Ishikawa (cell line): Measurements from ENCODE around the gene PLEKHA6.

Experiments used
- CEBPB ChIP-seq: IDR thresholded peaks from 2 replicates; pipeline ENCODE4 v1.6.1; 2012
- CREB1 ChIP-seq: IDR thresholded peaks from 2 replicates; pipeline ENCODE4 v1.6.1; 2012; ENCODE audit warnings: low read depth
- EGR1 ChIP-seq: IDR thresholded peaks from 2 replicates; pipeline ENCODE4 v1.6.1; 2012
- EP300 ChIP-seq: IDR thresholded peaks from 2 replicates; pipeline ENCODE4 v1.6.1; 2012; ENCODE audit warnings: borderline replicate concordance
- FOXM1 ChIP-seq: IDR thresholded peaks from 2 replicates; pipeline ENCODE4 v1.6.1; 2012; ENCODE audit warnings: low read depth, borderline replicate concordance
- NFIC ChIP-seq: IDR thresholded peaks from 2 replicates; pipeline ENCODE4 v1.6.1; 2012
- RAD21 ChIP-seq: IDR thresholded peaks from 2 replicates; pipeline ENCODE4 v1.6.1; 2012; ENCODE audit warnings: low read depth
- TAF1 ChIP-seq: IDR thresholded peaks from 2 replicates; pipeline ENCODE4 v1.6.1; 2012; ENCODE audit warnings: low read depth, mild to moderate bottlenecking
- TCF12 ChIP-seq: IDR thresholded peaks from 2 replicates; pipeline ENCODE4 v1.6.1; 2012; ENCODE audit warnings: low read depth
- TEAD4 ChIP-seq: IDR thresholded peaks from 2 replicates; pipeline ENCODE4 v1.6.1; 2012
- YY1 ChIP-seq: IDR thresholded peaks from 2 replicates; pipeline ENCODE4 v1.6.1; 2012; ENCODE audit warnings: low read depth
- ZBTB7A ChIP-seq: IDR thresholded peaks from 2 replicates; pipeline ENCODE4 v1.6.1; 2012; ENCODE audit warnings: low read depth
- TF ChIP-seq, protein P1 (sequence below): IDR thresholded peaks from 2 replicates; pipeline ENCODE4 v1.6.1; 2012; ENCODE audit warnings: low read depth, mild to moderate bottlenecking
- TF ChIP-seq, protein P2 (sequence below): IDR thresholded peaks from 2 replicates; pipeline ENCODE4 v1.6.1; 2012
- TF ChIP-seq, protein P3 (sequence below): IDR thresholded peaks from 2 replicates; pipeline ENCODE4 v1.6.1; 2012

PLEKHA6 gene

DNA sequence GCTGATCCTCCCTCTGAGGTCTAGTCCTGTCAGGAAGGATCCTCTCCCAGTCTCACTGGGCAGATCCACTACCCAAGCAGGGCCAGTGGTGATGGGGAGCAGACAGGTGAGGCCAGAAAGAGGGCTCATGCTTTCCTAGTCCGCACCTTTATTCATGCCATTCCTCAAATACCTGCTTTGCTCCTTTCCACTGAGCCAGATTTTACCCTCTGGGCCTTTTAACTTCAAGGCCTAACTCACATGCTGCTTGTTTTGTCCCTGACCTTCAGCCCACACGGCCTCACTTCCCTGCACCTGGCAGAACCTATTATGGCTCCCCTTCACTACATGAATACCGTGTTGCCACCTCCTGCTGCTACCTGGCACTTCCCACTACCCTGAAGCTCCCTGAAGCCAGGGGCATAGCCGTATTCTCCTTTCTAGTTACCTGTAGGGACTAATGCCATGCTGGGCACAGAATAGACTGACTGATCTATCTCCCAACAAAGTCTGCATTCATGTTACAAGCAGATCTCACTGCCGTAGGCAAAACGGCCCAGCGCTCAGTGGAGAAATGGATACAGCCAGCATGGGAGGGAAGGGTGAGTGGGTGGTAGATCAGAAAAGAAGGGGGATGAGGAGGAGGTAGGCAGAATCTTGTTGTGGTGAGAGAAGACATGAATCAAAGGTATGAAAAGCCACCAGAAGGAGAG, 109.8 kb downstream of the PLEKHA6 start:
- no peak for TF ChIP-seq EP300

DNA sequence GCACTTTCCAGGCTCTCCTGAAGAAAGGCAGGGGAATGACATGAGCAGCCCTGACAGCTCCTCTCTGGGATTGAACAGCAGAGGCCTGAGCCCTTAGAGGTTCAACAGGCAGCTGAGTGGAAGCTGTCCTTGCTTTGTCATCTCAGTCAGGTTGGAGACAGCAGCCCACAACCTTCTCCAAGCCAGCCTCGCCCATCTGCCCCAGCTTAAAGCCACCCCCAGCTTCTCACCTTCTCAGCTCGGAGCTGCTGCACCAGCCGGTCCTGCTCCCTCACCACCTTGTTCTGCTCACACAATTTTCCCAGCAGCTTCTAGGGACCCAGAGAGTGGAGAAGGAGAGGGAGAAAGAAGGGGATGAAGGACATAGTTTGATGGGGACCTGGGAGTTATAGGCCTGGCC, 110.8 kb downstream of the PLEKHA6 start:
- TF ChIP-seq CREB1, result no peak
- TF ChIP-seq, protein P1, sequence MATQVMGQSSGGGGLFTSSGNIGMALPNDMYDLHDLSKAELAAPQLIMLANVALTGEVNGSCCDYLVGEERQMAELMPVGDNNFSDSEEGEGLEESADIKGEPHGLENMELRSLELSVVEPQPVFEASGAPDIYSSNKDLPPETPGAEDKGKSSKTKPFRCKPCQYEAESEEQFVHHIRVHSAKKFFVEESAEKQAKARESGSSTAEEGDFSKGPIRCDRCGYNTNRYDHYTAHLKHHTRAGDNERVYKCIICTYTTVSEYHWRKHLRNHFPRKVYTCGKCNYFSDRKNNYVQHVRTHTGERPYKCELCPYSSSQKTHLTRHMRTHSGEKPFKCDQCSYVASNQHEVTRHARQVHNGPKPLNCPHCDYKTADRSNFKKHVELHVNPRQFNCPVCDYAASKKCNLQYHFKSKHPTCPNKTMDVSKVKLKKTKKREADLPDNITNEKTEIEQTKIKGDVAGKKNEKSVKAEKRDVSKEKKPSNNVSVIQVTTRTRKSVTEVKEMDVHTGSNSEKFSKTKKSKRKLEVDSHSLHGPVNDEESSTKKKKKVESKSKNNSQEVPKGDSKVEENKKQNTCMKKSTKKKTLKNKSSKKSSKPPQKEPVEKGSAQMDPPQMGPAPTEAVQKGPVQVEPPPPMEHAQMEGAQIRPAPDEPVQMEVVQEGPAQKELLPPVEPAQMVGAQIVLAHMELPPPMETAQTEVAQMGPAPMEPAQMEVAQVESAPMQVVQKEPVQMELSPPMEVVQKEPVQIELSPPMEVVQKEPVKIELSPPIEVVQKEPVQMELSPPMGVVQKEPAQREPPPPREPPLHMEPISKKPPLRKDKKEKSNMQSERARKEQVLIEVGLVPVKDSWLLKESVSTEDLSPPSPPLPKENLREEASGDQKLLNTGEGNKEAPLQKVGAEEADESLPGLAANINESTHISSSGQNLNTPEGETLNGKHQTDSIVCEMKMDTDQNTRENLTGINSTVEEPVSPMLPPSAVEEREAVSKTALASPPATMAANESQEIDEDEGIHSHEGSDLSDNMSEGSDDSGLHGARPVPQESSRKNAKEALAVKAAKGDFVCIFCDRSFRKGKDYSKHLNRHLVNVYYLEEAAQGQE, result no peak

DNA sequence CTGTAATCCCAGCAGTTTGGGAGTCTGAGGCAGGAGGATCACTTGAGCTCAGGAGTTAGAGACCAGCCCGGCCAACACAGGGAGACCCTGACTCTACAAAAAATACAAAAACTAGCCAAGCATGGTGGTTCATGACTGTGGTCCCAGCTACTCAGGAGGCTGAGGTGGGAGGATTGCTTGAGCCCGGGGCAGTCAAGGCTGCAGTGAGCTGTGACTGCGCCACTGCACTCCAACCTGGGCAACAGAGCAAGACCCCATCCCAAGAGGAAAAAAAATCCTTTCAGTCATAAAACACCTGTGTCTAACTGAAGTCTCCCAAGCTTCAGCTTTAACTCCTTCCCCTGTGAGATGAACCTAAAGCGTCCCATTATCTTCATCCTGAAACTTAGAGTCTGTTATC, 112.9 kb downstream of the PLEKHA6 start:
- TF ChIP-seq, protein P1, result no peak
- TF ChIP-seq TCF12 (no peak), TAF1 (no peak), ZBTB7A (no peak), FOXM1 (no peak), CREB1 (no peak), CEBPB (no peak), TEAD4 (no peak), NFIC (no peak)
- TF ChIP-seq, protein P2, sequence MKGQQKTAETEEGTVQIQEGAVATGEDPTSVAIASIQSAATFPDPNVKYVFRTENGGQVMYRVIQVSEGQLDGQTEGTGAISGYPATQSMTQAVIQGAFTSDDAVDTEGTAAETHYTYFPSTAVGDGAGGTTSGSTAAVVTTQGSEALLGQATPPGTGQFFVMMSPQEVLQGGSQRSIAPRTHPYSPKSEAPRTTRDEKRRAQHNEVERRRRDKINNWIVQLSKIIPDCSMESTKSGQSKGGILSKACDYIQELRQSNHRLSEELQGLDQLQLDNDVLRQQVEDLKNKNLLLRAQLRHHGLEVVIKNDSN, result no peak

DNA sequence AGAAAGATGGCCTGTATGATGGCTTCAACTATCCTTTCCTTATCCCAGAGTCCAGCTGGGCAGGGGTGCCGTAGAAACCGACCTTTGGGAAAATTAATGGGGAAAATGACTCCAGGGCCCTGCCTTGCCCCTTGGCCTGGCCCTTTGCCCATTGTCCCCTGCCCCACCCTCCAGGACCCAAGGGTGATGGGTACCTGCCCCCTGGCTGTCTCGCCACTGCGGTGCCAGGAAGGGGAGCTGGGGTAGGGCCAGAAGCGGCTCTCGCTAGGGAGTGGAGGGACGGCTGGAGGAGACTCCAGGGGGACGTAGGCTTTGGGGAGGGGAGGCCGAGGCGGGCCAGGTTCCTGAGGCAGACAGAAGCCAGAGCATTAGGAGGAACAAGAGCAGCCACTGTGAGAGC, 116.8 kb downstream of the PLEKHA6 start:
- TF ChIP-seq CREB1 (no peak), CEBPB (no peak), NFIC (no peak), ZBTB7A (no peak), RAD21 (no peak)
- TF ChIP-seq, protein P3, sequence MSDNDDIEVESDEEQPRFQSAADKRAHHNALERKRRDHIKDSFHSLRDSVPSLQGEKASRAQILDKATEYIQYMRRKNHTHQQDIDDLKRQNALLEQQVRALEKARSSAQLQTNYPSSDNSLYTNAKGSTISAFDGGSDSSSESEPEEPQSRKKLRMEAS, result no peak
- TF ChIP-seq, protein P1, result no peak

DNA sequence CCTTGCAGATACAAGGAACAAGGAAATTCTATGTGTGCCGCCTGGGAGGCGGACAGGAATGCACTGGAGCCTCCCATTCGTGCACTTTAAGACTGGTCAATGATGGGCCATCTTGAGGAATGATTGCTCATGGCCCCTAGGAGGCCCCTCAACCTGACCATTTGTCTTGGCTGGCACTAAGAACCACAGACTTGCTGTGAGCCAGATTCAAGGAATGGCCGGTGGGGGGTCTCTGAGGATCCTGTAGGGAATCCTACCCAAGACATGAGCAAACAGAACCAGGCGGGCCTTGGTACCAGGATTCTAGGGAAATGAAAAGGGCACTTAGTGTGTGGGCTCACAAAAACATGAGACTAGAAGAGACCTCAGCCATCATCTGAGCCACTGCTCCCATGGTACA, 117.8 kb downstream of the PLEKHA6 start:
- TF ChIP-seq EP300 (no peak), CEBPB (no peak), EGR1 (no peak), TAF1 (no peak), RAD21 (no peak), TEAD4 (no peak), ZBTB7A (no peak), NFIC (no peak), TCF12 (no peak), YY1 (no peak)
- TF ChIP-seq, protein P3, result no peak
- TF ChIP-seq, protein P2, result no peak
- TF ChIP-seq, protein P1, result no peak
